GM19372 (cell line): ENCODE results near the gene PVALEF.
"Not testable (repeated sequence)": the region's sequence is repeated elsewhere in the genome, so short reads cannot be mapped to it uniquely, and the experiment has no call there.

ENCODE experiments used
- ATAC-seq: cut with Tn5 transposase; IDR thresholded peaks from one replicate; pipeline ENCODE4 v1.9.1; 2021; ENCODE audit warnings: mild to moderate bottlenecking, low read depth, moderate library complexity; ENCODE audit not compliant: unreplicated experiment

PVALEF gene

DNA sequence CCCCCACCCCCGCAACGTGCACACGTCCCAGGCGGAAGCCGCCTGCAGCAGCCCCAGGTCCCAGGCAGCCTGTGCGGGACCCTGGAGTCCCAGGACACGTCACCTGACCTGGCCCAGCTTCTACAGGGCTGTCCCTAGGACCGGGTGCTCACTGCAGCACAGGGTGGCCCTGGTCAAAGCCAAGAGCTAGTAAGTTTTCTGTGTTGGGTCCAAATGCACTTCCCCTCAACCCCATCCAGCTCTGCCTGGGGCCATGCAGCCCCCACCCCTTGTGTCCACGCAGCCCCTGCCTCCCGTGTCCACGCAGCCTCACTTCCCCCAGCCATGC, 22.1 kb upstream of the PVALEF start:
- no peak for ATAC-seq

- ATAC-seq = no peak
Measured at GRCh38 chr17:81143717-81144422, 21.4 kb upstream of the PVALEF start.

DNA sequence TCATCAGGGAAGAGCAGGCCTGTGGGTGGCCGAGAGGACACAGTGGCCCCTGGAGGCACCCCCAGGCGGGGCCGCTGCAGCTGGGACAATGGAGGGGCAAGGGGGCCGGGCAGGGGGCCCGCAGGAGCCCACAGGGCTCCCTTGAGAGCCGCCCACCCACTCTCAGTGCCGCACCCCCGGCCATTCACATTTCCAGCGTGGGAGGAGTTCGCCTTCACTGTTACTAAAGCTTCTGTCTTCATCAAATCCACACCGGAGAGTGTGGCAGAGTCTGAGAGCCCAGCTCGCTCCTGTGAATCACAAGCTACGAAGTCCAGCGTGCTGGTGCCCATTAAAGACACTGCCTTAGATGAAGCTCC, 20.9 kb upstream of the PVALEF start:
- ATAC-seq = no peak

DNA sequence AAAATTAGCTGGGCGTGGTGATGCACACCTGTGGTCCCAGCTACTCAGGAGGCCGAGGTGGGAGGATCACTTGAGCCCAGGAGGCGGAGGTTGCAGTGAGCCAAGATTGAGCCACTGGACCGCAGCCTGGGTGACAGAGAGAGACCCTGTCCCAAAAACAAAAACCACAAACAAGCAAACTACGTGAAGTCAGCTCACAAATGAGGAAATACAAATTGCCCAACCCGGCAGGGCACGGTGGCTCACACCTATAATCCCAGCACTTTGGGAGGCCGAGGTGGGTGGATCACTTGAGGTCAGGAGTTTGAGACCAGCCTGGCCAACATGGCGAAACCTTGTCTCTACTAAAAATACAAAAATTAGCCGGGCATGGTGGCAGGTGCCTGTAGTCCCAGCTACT, 19.1 kb upstream of the PVALEF start:
- not testable (repeated sequence) for ATAC-seq

DNA sequence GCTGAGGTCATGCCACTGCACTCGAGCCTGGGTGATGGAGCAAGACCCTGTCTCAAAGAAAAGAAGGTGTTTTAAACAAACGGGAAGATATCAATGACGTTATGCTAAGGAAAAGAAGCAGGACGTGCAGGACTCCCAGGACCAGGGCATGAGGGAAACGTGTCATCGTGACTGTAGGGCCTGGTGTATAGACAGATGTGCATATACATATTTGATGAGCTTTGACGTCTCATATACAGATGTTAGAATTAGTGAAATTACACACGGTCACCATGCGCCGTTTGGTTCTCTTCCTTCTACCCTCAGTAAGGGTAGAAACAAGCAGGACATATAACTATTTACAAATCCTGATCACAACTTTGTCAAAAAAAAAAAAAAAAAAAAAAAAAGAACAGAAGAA, 17.6 kb upstream of the PVALEF start:
- no peak for ATAC-seq

DNA sequence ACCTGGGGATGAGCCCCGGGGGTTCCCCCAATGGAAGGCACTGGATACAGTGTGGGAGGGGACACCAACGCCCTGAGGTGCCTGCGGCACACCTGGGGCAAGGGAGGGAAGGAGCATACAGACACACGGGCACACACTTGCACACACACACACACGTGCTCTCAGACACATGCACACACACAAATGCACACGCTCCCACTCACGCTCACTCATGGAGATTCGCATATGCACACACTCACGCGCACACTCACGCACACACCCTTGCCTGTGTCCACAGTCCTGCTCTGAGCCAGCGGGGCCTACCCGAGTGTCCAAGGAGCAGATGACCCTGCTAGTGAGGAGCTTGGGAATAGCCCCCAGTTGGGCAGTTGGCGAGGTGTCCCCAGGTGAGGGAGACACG, 16.7 kb upstream of the PVALEF start:
- no peak for ATAC-seq

DNA sequence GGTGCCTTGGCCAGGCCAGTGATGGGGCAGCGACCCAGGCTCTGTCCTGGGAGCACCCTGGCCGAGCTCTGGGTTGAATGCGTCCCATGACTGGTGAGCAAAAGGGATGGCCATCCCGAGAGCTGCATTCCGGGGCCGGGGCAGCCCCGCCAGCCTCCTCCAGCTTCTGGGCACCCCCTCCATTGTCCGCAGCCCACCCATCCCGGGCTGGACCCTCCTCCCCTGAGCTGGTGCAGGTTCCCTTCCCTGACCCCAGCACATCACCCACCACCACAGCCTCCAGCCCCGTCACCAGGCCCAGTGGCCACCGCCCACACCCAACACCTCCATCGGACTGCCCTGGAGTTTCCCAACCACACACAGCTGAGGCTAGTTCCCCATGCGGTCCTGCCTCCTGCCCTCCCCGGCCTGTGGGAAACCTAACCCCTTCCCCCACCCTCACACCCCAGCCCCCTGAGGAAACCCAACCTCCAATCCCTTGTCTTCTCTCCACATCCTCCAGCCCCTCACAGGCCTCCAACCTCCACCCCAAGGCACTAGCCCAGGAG, 16.2 kb upstream of the PVALEF start:
- no peak for ATAC-seq

GRCh38 chr17:81150377-81151077, 14.8 kb upstream of the PVALEF start:
- ATAC-seq = no peak

GRCh38 chr17:81151278-81151677, 14.0 kb upstream of the PVALEF start:
- ATAC-seq = no peak

DNA sequence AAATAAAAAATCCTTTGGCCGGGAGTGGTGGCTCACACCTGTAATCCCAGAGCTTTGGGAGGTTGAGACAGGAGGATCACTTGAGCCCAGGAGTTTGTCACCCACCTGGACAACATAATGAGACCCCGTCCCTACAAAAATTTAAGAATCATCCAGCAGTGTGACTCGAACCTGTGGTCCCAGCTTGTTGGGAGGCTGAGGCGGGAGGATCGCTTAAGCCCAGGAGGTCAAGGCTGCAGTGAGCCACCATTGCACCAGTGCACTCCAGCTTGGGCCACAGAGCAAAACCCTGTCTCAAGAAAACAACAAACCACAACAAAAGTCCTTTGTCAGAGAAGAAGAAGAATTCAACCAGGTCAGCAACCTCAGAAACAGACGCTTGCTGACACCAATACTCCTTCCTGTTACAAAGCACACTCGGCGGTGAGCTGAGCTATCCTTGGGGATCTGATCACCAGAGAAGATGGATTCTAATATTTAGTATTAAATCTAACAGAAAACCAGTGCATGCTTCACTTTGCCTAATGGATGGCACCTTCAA, 12.9 kb upstream of the PVALEF start:
- no peak for ATAC-seq

DNA sequence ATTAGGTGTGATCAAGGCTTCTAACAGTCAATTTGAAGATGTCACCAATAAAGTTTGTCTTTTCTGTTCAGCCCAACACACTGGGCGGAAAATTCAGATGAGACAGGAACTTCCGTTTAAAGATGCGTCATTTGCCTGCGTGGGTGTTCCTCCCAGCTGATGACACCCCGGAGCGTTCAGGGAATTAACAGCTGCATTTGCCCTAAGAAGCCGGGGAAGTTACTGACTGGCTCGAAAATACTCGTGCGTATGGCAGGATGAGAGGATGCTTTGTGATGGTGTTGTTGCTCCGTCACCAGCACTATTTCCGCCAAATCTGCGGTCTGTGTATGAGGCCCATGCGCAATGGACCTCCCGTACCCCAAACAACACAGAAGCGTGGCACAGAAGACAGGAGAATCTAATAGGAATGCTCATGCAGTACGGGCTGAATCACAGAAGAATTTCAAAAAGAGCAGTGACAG, 11.9 kb upstream of the PVALEF start:
- no peak for ATAC-seq

GRCh38 chr17:81154016-81154415, 11.3 kb upstream of the PVALEF start:
- not testable (repeated sequence) for ATAC-seq

DNA sequence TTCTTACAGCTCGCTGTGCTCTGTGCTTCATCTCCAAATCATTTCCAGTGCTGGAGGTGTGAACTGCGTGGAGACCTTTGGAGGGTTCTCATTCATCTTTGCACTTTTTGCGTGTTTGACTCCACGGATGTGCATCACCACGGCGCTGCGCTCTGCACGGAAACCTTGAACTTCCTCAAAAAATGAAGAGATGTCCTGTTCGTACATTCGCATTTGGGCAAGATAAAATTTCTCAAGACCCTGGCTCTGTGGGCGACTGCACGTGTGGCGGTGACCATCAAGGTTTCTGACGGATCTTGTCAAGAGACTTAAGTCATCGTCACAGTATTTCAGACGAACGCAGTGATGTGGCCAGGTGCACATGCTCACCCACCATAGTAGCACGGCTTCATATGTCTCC, 10.3 kb upstream of the PVALEF start:
- ATAC-seq = no peak

GRCh38 chr17:81156866-81157805, 8.2 kb upstream of the PVALEF start:
- ATAC-seq = no peak

- no peak for ATAC-seq
Measured at GRCh38 chr17:81157848-81158687, 7.2 kb upstream of the PVALEF start.

GRCh38 chr17:81158688-81159590, 6.4 kb upstream of the PVALEF start:
- ATAC-seq = no peak

- ATAC-seq = no peak
Measured at GRCh38 chr17:81159611-81160265, 5.6 kb upstream of the PVALEF start.

DNA sequence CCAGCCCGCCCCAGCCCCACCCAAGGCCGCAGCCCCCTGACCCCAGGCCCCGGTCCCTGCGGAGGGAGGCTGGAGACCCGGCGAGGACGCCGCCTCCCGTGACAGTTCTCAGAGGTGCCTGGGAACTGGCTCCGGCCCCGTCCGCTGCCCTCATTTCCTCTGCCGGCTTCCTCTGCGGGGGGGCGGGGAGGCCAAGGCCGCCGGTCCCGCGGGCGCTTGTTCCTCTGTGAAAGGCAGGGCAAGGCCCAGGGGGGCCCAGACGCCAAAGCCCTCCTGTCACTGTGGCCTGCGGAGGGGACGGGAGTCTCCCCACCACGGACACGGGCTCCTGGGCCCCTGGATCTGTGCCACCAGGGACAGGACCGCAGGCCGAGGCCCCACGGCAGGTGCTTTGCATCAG, 5.0 kb upstream of the PVALEF start:
- no peak for ATAC-seq
